Activated CD4-positive, CD25-positive, alpha-beta regulatory T cell treated with anti-CD3 and anti-CD28 coated beads, Interleukin-2, amount 50 U/mL, for 24 hours (primary cell): ENCODE results near the gene C10orf90.

Experiments
- ATAC-seq, 2 donors: fragments of 150-1000 bp; cut with Tn5 transposase; one replicate each; pipeline ENCODE4 v1.10.0; 2021; ENCODE audit warnings: mild to moderate bottlenecking in 1 of 2, moderate library complexity in 1 of 2

The C10orf90 gene

DNA sequence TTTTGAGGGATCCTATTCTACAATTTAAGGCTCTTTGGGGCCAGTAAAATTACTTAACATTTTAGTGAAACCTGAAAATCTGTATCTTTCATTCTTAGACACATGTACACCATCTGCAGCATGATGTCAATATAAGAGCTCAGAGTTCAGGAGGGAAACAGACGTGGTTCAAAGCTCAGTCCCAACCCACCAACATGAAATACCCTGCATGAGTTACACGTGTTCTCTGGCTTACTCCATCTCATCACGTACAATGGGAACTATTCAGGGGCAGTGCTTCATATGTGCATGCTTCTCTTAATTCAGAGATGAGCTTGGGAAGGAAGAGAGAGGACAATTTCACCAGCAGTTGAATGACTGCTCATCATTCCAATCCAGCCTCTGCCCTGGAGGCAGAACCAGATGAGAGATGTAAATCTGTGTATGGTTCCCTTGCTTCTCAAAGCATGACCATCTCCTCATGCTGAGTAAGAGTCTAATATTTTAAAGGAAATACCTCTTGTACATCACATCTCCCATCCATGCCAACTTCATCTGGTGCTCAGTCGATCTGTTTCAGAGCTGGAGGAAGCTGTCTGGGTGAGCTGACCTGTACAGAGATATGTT is 253.2 kb downstream of the C10orf90 start:
- ATAC-seq, result no peak

DNA sequence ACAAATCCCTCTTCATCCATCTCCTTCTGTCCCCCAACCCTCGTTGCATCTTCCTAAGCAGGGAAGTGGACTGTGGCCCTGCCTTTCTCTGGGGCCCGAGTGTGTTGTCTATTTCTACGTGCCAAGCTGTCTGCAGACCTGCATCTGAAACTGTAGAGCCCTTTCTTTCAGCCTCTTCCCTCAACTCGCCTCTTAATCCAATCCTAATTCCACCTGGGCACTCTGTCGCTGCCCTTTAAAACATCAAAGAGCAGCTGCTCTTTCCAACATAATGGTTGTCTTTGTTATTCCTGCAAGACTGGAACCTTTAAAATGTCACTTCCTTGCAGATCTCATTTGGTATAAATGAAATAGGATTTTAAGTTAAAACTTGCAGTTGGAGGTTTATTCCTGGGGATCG is 260.7 kb downstream of the C10orf90 start:
- no peak for ATAC-seq

DNA sequence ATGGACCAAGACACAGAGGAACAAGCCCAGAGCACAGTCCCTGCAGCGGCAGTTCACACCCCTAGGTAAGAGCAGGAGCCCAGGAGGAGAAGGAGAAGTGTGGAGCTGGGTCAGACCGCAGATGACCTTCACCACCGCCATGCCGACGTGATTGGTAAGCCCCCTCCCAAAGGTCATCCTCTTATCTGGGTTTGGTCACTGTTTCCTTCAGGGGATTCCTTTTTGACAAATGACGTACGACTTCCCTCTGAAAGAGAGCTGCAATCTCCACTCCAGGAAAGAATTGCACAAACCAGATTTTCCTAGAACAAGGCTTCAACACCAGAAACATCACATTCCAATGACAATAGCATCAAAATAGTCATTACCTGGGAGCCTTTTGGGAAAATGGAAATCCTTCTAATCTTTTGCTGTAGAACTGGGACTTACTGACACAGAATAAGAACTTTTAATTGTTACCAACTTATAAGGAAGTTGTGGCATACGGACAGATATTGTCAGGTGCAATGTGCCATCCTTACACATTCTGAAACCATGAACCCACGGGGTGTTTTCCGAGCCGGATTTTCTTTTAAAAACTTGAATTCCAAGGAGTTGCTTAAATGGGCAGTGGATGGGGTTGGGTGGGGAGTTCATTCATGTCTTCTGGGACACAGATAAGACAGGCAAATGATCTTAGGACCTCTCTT is 261.4 kb downstream of the C10orf90 start:
- ATAC-seq, result no peak

DNA sequence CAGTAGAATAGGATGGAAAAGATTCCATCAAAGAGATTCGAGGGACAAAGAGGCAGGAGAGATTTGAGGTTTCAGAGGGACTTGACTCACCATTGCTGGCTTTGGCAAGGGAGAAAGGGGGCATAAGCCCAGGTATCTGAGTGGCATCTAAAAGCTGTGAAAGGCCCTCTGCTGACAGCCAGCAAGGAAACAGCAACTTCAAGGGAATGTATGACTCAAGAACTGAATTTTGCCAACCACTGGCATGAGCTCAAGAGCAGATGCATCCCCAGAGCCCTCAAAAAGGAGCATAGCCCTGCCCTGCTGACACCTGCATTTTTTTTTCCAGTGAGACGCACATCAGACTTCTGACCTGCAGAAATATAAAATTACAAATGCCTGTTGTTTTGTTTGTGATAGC is 262.7 kb downstream of the C10orf90 start:
- no peak for ATAC-seq

DNA sequence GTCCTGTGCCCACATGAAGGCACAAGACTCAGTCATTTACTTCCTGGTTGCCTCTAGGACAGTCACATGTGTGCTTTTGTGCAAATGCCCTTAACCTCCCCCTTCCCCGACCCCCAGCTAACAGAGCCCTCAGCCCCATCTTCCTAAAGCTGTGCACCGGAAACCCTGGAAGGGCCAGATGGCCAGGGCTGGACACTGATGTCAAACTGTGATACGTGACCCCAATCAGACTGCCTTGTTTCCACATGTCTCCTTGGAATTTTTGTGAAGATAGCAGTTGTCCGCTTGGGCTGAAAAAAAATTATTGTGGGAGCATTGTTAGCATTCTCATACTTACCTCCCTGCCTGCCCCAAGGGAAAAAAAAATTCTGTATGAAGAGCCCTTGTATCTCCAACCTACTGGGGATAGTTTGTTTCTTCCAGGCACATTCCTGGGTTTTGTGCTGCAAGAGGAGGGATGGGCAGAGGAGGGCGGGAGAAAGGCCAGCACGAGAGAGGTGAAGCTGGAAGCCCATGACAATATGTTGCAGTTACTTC is 265.2 kb downstream of the C10orf90 start:
- no peak for ATAC-seq

DNA sequence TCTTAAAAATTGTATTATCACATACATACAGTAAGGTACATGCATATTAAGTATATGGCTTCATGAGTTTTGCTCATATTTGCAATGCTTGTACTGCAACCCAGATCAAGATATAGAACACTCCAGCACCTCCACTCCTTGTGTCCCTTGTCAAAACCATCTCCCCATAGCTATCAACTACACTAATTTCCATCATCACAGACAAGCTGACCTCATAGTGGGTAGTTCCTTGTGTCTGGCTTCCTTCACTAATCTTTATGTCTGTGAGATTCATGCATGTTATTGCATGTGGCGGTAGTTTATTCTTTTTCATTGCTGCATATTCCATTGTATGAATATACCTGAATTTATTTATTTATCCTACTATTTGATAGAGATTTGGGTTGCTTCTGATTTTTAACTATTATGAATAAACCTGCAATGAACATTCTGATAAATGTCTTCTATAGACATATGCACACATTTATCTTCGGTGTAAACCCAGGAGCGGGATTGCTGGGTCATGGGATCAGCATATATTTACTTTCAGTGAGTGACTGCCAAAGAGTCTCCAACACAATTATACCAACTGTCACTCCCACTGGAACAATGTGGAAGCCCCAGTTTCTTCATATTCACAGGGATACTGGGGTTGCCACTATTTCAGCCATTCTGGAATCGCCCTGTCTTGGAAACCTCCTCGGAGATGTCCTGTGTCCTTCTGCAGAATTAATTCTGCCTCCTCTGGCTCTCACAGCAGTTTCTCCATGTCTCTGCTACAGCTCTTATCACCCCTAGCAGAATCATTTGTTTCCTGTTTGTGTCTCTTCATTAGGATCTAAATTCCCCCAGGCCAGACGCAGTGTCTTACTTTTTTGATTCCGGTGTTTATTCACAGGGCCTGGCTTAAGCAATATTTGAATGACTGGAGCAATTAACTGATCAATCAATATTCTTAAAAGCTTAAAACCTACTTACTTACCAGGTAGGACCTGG is 267.5 kb downstream of the C10orf90 start:
- ATAC-seq, result no peak

DNA sequence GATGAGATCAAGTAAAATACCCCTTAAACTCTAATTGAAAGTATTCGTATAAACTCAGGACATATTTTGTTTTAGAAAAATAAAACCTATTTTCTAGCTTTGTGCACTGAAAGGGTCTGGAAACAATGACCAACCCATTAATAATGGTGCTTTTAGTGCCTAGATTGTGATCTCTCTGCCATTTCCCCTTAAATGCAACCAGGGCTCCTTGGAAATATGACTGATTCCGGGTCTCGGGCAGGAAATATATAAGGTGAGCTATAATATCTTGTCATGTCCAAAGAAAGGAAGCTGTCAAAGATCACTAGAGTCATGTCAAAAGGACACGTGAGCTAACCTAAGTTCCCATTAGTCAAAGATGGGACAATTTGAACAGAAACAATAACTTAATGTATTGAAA is 269.9 kb downstream of the C10orf90 start:
- no peak for ATAC-seq

DNA sequence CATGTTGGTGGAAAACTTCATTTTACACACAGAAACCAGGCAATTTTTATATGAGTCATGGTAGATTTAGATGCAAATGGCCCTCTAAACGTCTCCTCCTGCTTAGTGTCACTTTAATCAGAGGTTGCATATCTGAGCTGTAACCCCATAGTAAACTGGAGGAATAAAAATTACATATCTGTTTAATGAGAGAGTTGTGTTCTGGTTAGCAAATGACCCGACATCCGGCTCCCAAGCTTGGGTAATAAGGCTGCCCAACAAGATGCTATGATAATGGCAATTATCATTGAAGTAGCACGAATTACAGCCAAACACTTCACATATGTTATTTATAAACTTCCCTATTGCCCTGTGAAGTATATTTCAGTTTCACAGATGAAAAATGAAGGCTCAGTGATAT is 271.6 kb downstream of the C10orf90 start:
- ATAC-seq, result no peak

DNA sequence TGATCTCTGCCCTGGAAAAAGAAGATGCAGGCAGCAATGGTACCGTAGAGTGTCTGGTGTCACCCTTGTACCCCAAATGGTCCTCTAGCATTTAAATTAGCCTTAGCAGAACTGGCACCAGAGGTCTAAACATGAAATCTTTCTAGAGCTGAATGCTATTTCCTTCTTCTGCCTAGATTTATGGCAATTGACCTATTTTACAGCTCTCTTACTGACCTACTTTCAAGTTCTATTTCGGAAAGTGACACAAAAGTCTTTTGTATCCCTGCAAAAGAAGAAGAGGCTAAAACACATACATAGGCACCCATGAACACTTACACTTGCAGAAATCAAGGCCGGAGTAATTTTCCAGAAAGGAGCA is 272.1 kb downstream of the C10orf90 start:
- no peak for ATAC-seq

DNA sequence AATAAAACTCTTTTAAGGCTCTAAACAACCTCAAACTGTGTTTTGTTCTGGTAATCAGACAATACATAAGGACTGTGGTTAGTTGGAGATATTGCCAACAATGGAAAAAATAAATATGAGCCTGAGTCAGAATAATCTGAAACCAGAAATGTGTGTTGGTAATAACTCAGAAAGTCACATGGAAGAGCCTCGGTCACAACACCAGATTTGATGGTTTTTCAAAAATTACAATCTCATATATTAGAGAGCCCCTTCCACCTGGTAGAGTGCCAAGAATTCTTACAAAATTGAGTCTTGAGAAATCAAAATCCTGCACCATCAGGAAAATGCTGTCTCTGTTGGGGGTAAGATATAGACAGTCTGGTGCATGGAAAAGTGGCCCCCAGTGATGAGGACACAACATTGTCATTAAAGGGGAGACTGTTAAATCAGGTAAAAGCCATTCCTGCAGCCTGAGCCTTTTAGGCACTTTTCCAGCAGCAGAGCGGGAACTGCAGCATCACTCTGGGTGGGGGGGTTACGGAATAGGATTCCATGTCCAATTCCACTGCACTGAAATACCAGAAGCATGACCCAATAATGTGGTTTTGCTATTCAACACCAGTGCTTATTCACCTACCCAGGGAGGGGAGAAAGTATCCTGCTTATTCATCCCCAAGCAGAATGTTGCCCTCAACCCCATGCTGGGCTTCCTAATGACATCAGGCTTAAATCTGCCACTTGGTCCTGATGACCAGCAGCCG is 272.7 kb downstream of the C10orf90 start:
- ATAC-seq, result no peak

DNA sequence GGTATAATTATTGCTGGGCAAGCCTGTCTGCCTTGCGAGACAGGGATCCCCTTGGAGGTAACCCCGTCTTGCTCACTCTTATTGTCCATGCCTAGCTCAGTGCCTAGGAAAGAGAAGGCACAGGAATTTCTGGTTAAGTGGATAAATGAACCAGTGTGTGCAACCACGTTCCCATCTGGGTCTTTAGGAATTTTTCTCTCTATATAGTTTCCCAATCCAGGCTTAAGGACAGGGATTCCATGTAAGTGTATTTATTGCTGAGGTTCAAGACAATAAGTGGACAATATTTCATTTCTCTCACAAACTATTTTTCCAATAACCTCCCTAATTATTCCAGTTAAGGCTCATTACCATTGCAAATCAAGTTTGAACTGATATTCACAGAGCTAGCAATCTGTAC is 273.3 kb downstream of the C10orf90 start:
- no peak for ATAC-seq

DNA sequence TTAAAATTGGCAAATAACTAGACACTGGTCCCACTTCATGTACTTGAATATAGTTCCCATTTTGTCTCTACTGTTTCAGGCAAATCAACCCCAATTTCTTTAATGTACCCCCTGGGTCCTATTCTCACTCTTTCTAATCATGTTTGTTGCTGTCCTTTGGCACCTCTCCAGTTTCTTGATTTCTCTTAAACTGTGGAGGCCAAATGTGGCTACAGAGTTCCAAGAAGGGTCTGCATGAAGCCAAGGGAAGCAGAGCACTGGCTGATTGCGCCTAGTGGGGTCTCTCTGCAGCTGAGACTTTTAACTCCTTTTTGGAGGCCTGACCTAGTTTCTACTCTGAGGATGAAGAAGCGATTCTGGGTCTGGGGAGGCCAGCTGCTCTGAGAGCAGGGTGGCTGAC is 275.5 kb downstream of the C10orf90 start:
- no peak for ATAC-seq

DNA sequence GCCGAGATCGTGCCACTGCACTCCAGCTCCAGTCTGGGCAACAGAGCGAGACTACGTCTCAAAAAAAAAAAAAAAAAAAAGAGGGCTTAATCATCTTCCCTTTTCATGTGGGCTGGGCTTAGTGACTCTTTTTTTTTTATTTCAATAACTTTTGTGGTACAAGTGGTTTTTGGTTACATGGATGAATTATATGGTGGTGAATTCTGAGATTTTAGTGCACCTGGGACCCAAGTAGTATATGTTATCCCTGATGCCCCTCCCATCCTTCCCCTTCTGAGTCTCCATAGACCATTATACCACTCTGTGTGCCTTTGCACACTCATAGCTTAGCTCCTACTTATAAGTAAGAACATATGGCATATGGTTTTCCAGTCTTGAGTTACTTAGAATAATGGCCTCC is 277.4 kb downstream of the C10orf90 start:
- no peak for ATAC-seq

DNA sequence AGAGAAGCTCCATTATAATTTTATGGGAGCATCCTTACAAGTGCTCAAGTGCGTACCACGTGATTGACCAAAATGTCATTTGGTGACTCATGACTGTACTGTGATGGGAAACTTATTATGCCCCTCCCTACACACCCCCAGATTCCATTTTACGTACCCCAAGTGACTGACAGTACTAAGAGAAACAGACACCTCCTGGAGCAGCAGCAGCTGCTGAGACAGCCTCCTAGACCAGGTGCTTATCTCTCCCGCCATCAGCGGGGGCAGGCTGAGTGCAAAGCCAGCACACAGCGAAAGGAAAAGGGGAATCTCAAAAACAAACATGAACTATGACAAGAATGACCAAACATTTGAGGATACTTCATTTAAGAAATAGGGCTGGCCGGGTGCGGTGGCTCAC is 278.0 kb downstream of the C10orf90 start:
- ATAC-seq, result peak in 1 of 2 donors; percentile 37

DNA sequence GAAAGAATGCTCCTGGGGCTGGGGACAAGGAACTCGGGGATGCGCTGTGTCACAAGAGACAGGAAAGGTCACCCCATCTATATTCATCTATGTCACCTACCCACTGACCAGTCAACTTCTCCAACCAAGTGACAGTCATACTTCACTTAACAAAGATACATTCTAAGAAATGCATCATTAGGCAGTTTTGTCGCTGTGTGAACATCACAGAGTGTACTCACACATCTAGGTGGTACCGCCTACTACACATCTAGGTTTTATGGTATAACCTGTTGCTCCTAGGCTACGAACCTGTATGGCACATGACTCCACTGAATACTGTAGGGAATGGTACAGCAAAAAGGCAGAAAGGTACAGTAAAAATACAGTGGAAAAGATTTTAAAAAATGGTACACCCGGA is 278.4 kb downstream of the C10orf90 start:
- peak; percentile 32 to 42 for ATAC-seq

DNA sequence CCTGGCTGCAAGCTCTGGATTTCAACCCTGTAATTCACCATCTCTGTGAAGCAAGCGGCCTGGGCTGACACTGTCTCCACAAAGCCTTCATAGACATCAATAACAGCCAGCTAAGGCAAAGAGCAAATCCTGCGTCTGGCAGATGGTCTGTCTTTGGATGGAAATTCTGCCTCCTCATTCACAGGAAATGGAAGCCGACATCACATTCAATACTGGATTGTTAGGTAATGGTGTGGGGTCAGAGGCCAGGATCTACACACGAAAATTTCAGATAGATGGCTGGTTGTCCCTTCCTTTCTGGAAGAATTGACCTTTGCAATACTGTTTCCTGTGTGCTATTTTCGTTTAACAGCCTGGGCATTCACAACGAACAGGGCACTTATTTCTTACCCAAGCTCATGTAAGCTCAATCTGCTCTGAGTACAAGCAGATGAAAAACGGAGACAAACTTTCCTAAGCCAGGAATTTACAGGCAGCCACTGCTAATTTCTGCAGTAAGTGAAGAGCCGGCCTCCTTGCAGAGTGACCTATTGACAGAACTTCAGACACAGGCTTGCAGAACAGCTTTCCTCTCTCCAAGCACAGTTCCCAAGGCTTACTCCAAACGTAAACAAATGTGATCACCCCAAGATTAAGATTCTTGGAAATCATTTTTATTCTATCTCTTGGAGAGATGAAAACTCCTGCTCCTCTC is 279.2 kb downstream of the C10orf90 start:
- ATAC-seq, result no peak

DNA sequence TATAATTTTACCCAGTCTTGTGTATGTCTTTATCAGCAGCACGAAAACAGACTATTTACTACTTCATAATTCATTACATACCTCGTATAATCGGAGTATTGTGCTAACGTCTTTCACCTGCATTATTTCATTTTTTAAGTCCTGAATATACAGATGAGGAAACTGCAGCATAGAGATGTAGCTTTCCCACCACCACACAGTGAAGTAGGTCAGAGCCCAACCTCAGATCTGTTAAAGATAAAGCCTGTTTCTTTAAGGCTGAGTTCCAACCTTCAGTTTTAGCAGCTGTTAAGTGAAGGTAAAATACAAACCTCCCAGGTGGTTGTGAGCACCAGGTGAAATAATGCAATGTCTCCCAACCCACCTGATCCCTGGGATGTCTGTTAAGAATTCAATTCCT is 280.2 kb downstream of the C10orf90 start:
- ATAC-seq, result no peak

DNA sequence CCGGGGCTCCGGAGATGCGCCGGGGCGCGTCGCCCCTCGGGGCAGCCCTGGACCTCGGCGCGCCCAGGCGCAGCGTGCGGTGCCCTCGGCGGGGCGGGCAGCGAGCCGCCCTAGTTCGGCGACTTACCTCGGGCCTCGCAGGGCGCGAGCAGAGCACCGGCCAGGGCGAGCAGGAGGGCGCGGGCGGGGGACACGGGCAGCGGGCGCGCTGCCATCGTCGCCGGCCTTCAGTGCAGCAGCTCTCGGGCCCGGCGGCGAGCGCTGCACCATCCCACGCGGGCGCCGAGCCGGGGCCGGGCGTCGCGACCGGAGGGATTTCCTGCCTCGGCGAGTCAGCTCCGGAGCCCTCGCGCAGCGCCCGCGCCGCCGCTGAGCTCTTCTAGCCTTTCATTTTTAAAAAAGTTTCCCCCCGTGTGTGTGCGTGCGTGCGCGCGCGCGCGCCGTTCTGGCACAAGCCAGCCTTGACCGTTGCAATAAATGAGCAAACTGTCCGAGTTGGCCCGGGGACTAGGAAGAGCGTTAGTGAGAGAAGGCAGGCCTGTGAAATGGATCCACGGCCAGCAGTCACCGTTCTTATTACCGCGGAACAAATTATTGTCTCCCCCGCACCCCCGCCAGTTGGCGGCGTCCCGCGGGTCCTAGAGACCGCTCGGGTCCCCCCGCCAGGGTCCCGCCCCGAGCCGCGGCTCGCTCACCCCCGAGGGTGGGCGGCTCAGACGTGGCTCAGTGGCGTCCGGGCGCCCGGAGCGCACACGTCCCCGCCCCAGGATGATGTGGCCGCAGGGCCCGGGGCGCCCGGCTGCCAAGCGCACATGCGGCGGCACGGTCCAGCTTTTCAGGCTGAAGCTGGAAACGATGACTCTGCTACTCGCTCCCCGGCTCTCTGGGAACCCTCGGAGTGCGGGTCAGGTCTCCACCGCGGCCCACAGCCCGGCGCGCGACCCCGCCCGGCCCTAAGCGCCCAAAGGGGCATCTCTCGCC is 282.3 kb downstream of the C10orf90 start, which contains the start of gene ADAM12:
Gene ADAM12 (minus strand): TSS at position 547 of the 981 bp plus-strand sequence. CDS start 332 bp downstream, at position 215.
- ATAC-seq, result peak; percentile 27 to 54

DNA sequence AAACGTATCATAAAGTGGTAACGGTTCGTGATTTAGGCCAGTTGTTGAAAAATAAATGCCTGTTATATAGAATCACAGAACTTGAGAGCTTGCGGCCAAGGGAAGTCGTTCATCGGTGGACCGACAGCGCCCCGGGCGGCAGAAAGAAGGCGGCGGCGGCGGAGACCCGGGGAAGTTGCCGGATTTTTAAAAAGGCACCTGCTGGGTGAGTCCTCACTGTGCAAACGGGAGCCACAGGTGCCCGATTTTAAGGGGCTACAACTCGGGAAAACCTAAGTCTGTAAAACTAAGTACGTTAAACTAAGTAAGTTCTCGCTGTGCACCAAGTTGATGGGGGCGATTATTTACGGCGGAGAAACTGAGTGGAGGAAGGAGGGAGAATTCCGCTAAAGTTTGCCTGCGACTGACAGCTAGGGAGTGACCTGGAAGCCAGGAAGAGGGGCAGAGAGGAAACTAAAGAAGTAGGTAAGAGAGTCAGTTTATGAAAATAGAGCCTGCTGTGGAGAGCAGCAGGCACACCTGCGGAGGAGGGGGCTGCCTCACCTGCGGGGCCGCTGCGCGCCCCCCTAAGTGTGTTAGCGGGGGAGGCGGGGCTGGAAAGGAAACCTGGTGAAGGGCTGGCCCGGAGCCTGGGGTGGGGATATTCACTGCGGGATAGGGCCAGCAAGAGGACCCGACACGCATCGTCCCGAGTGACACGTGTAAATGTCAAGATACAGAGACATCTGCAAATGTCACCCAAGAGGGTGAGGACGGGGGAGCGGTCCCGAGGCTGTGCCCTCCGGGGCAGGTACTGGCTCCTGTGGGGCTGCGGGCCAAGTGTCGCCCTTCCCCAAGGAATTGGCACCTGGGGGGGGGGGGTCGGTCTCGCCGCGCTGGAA is 283.2 kb downstream of the C10orf90 start:
- peak; percentile 51 to 52 for ATAC-seq
